GM19452 (cell line): ENCODE data around the gene CDC16.

Experiments used
- ATAC-seq: cut with Tn5 transposase; IDR thresholded peaks from one replicate; pipeline ENCODE4 v1.9.1; 2021; ENCODE audit not compliant: unreplicated experiment

Gene CDC16

GRCh38 chr13:114296448-114296847 is 61.8 kb downstream of the CDC16 start:
- ATAC-seq = no peak

DNA sequence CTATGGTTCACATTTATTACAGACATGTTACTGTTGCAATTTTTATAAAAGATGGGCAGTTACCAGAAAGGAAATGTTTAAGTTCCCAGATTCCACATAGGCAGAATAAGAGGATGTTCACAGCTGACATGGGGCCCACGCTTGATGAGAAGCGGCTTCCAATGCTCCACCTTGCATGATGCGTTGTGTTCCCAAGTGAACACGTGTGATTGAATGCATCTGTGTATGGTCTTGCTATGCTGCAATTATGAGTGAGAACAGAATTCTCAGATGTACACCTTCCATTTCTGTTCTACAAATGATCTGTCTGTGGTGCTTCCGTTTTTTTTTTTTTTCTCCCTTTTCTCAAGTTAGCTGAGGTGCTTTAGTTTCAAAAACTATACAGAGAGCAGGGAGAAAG is 62.2 kb downstream of the CDC16 start:
- no peak for ATAC-seq

DNA sequence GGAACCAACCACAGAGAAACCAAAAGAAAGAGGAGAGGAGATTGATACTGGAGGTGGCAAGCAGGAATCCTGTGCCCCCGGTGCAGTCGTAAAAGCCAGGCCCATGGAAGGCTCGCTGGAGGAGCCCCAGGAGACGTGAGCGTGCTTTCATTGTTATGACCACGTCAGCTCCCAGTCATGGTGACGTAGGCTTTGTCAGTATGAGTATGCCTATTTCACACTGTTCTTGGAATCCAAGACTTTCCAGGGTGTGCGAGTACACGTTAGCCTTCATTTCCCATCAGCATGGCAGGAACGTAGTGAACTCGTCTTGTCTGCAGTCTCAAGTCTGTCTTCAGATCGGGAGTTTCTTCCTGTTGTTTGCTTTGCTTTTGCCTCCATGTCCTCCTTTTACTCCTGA is 64.2 kb downstream of the CDC16 start:
- no peak for ATAC-seq

DNA sequence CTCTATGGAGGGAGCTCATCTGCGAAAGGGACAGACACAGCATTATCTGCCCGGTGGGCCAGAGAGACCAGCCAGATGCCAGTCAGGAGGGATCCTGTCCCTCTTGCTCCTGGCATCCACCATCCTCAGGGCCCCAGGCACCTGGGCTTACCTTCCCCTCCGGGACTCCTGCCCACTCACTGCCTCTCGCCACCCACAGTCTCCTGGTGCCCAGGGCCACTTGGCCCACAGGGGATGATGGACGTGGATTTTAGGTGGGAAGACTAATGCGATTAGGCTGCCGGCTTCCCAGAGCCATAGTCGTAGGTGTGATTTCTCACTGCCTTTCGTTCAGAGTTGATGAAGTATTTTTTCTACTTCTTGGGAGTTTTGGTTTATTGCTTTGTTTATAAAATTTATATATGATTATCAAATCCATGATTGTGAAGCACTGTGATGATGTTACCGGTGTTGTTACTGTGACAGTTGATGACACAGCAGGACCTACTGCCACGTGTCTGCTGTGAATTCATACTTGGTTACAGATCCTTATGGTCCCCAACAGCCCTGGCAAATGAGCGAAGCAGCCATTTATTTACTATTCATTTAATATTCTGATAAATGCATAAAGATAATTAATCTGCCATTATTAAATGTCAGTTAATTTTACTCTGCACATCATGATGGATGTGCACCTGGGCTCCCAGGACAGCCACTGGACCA is 65.1 kb downstream of the CDC16 start:
- no peak for ATAC-seq

DNA sequence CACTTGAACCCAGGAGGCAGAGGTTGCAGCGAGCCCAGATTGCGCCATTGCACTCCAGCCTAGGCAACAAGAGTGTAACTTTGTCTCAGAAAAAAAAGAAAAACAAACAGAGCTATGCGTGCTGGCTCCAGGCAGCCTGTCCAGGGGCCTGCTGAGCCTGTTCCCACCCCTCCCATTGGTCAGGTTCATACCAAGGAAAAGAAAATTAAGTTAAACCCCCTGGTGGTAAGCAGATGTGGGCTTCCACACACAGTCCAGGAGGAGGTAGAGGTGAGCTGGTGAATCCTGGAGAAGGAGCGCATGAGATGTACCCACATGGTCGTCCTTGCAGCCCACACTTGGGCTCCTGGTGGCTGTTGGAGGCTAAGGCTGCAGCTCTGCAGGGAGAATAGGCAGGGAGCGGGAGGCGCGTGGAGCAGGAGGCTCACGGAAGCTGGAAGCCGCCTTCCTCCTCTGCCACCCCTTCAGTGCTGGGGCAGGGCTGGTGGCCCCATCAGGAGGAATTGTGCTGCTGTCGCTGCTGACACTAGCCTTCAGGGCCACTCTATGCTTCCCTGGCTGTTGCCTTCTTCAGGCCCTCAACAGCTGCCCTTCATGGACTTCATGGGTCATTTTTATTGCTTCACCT is 69.1 kb downstream of the CDC16 start:
- no peak for ATAC-seq

- no peak for ATAC-seq
These were observed 69.8 kb downstream of the CDC16 start for GRCh38 chr13:114304346-114305034.

GRCh38 chr13:114309086-114309485 is 74.4 kb downstream of the CDC16 start:
- ATAC-seq = no peak

DNA sequence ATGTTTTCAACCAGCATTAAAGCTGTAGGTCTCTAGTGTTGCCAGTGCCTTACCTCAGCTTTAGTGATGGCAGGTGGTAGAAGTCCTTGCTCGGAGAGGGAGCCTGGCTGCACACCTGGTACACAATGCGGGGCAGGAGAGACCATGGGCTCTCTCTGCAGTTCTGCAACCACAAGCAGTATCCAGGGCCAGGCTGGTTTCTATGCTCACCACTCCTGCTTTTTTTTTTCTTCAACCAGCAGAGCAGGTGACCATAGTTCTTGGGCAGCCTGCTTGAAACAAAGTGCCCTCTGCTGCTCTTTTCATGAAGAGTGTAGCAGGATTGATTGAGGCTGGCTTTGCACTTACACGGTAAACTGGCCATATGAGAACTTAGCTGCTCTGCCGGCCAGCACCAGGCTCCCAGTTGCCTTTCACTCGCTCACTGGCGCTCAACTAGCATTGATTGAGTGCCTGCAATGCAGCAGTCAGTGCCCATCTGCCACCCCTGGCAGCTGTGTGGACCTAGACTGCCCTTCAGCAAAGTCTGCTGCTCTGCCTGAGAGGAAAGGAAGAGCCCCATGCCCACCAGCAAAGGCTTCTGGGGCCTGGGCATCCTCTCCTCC is 75.2 kb downstream of the CDC16 start:
- ATAC-seq = no peak

DNA sequence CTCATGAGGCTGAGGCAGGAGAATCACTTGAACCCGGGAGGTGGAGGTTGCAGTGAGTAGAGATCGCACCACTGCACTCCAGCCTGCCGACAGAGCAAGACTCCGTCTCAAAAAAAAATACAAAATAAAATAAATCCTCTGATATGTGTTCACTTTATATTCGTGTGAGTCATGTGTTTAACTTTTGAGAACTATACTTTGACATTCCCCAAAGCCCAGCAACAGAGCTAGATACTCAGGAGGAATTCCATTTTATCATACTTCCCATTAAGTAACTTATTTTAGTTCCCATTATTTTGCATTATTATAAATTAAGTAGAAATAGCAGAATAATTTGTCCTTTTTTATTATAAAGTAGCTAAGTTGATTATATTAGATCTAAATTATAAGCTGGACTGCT is 76.3 kb downstream of the CDC16 start:
- no peak for ATAC-seq

DNA sequence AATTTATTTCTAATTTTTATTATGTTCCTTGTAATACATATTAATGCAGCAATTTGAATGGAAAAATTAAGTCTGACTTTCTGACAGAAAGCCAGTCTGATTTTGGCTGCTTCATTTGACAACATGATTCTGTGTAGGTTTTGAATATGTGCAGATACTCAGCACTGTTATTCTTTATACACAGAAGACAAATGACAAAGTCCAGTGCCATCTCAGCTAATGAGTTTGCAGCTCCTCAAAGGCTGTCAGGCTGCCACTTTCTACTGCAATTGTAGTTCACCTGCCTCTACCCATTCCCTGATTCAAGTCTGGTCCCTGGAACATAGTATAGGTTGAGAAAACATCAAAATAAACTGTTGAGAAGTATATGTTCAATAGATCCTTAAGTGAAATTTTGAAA is 76.7 kb downstream of the CDC16 start:
- ATAC-seq = no peak

- no peak for ATAC-seq
These were observed 77.2 kb downstream of the CDC16 start for GRCh38 chr13:114311908-114312307.

GRCh38 chr13:114313061-114313860 is 78.6 kb downstream of the CDC16 start:
- peak; percentile 30 for ATAC-seq

DNA sequence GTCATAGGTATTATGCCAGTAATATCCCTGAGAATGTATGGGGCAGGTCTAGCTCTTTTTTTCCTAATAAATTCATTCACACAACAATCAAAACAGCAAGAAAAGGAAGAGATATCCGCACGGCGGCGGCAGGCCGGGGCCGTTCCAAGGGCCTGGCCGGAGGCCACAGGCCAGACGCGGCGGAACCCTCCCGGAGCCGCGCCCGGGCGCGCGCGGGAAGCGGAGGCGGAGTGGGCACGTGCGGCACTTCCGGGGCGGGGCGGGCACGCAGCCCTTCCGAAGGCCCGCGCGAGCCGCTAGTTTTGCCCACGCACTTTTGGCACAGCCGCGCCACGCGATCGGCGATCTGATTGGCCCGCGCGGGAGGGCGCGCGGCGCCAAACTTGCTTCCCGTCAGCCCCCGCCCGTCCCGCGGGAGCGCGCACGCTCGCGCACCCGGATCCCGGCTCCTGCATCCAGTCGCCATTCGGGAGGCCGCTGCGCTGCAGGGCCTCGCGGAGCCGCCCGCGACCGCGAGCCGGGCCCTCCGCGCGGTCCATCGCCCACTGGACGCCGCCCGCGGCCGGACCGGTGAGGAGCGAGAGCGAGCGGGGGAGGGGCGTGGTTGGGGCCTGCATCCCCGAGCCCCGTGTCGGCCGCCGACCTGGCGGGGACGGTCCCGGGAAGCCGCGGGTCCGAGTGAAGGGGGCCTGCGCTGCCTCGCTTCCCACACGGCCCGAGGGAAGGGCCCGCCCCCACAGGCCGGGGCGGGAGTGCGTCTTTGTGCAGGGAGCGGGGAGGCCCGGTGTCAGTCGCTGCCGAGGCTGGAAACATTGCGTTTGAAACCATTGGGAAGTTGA is 79.6 kb downstream of the CDC16 start, which contains the start of gene CHAMP1:
TSS of gene CHAMP1 (plus strand) at position 430 of the 839 bp plus-strand sequence. CDS start 9,340 bp downstream, outside the sequence.
- peak; percentile 82 for ATAC-seq

GRCh38 chr13:114315074-114315785 is 80.5 kb downstream of the CDC16 start:
- ATAC-seq = no peak

DNA sequence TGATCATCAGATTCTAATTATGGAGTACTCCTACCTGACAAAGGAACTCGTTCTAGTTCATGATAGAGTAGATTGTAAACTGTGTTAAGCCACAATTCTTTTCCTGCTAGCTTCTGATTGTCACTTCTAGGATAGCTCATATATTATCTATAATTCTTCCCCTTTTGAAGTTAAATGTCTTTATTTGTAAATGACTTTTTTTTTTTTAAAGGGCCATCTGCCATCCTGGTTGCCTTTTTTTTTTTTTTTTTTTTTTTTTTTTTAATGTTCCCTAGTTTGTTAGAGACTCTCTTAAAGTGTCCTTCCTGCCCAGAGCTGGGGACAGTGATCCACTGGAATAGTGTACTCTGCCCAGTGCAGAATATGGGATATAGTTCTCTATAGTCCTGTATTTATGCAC is 83.9 kb downstream of the CDC16 start:
- no peak for ATAC-seq

GRCh38 chr13:114319441-114319913 is 84.8 kb downstream of the CDC16 start:
- no peak for ATAC-seq

- no peak for ATAC-seq
These were observed 85.4 kb downstream of the CDC16 start for GRCh38 chr13:114320065-114320464.

DNA sequence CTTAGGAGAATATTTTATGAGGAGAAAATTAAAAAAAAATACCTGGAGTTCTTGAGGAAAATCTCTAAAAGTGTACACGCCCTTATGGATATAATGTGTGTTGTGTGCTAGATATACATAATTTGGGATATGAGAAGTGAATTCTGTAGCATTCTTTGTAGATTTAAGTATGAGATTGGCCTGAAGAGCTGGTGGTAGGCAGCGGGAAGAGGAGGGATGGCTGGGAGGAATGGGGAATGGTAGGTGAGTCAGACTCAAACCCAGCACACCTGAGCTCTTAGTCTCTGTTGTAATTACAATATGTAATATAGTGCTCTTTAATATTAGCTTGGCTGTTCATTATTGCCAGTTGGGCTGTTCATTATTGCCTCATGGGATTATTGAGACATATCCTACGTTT is 86.6 kb downstream of the CDC16 start:
- ATAC-seq = no peak
